ENCODE measurements around the gene ERVFRD-1. TPM values are rescaled to one million over a fixed set of nuclear protein-coding genes. Genes with fewer than 3 reads are reported as not detected.

Gene ERVFRD-1
- total and polyA plus RNA-seq, 8 donors: 0.06 to 0.09 (median 0.07) TPM; not detected in 5

GRCh38 chr6:11143394-11144371 is 32.2 kb upstream of the ERVFRD-1 start:
- Histone ChIP-seq H3K4me3 (no peak overlapping the region), H3K27ac (no peak overlapping the region), H3K4me1 (no peaks in the 10 kb centered on the region), H3K27me3 (no peaks in the 10 kb centered on the region), H3K9me3 (no peaks in the 10 kb centered on the region), H3K36me3 (no peaks in the 10 kb centered on the region)
- ATAC-seq (peak in 3 of 4 donors; percentile 65 to 88 (median 76)), DNase-seq (peak in 2 of 6 donors; percentile 27 to 56), FAIRE-seq (no peak)
- WGBS, 2 donors: 72 to 78% methylated on average over 10 of the region's 10 CpGs
- no peak for TF ChIP-seq CTCF (IDR thresholded peaks at IDR 0.05)
- intact Hi-C loops (cut with DNase I): loop anchor here in 1 of 3 donors (10.0 kb wide), 1 partner anchor 351 kb away; no protein-coding TSS in a partner anchor

- intact Hi-C loops (cut with DNase I): loop anchor here in 1 of 3 donors (10.0 kb wide), 1 partner anchor 352 kb away; no protein-coding TSS in a partner anchor
- H3K4me3 ChIP-seq: no peak overlapping the region
- no peak overlapping the region for H3K27ac ChIP-seq
- DNase-seq (no peak), FAIRE-seq (no peak), ATAC-seq (no peak)
- no peaks in the 10 kb centered on the region for H3K4me1 ChIP-seq
- 87 to 93% methylated on average over 8 of the region's 8 CpGs for WGBS, 2 donors
- no peaks in the 10 kb centered on the region for H3K9me3 ChIP-seq
- H3K36me3 ChIP-seq: no peaks in the 10 kb centered on the region
- no peak for TF ChIP-seq CTCF (IDR thresholded peaks at IDR 0.05)
- no peaks in the 10 kb centered on the region for H3K27me3 ChIP-seq
Observed at GRCh38 chr6:11142296-11143027, 30.9 kb upstream of the ERVFRD-1 start.

- Histone ChIP-seq H3K9me3 (no peaks in the 10 kb centered on the region), H3K27me3 (no peaks in the 10 kb centered on the region), H3K4me3 (no peak overlapping the region), H3K4me1 (no peaks in the 10 kb centered on the region), H3K36me3 (no peaks in the 10 kb centered on the region), H3K27ac (no peak overlapping the region)
- DNase-seq (no peak), FAIRE-seq (no peak), ATAC-seq (no peak)
- 88 to 91% methylated on average over 3 of the region's 3 CpGs for WGBS, 2 donors
- intact Hi-C loops (cut with DNase I): loop anchor here in 1 of 3 donors (10.0 kb wide), 1 partner anchor 354 kb away; no protein-coding TSS in a partner anchor
- TF ChIP-seq CTCF (IDR thresholded peaks at IDR 0.05): no peak
Observed at GRCh38 chr6:11141295-11141694, 29.8 kb upstream of the ERVFRD-1 start.

GRCh38 chr6:11140056-11140455 is 28.5 kb upstream of the ERVFRD-1 start:
- Histone ChIP-seq H3K9me3 (no peaks in the 10 kb centered on the region), H3K4me1 (no peaks in the 10 kb centered on the region), H3K27ac (no peak overlapping the region), H3K4me3 (no peak overlapping the region), H3K27me3 (no peaks in the 10 kb centered on the region), H3K36me3 (peaks cover 0 to 5% (median 0%) of the 10 kb centered on the region in 3 donors)
- intact Hi-C loops (cut with DNase I): loop anchor here in 1 of 3 donors (10.0 kb wide), 1 partner anchor 355 kb away; no protein-coding TSS in a partner anchor
- DNase-seq (no peak), FAIRE-seq (no peak), ATAC-seq (no peak)
- WGBS, 2 donors: 59 to 78% methylated on average over 3 of the region's 3 CpGs
- no peak for TF ChIP-seq CTCF (IDR thresholded peaks at IDR 0.05)

All from pancreas (tissue), 10 donors.